ENCODE results near the gene IFNA21.

GRCh38 chr9:21121595-21122251 lies 44.7 kb downstream of the IFNA21 start:
- no peak for TF ChIP-seq POLR2AphosphoS5 (IDR thresholded peaks at IDR 0.05; ENCODE audit: low read depth, low read length)
- no peak for TF ChIP-seq REST (IDR thresholded peaks at IDR 0.05; ENCODE audit: insufficient read depth in 1 of 2, low read depth in 2 of 2, low read length in 2 of 2)
